Fibroblast of skin of back (primary cell): Measurements from ENCODE around the gene DRGX.

ENCODE experiments used
- DNase-seq: peaks from one replicate; pipeline ENCODE4 v3.0.0-alpha.2; 2013

Gene DRGX

GRCh38 chr10:49361178-49361554 lies 34.7 kb downstream of the DRGX start:
- DNase-seq, result no peak

- peak; percentile 68 for DNase-seq
These were observed 35.4 kb downstream of the DRGX start for GRCh38 chr10:49360271-49361177.

GRCh38 chr10:49359349-49360270 lies 36.3 kb downstream of the DRGX start:
- DNase-seq, result peak; percentile 64

- DNase-seq, result no peak
These were observed 38.0 kb downstream of the DRGX start for GRCh38 chr10:49357910-49358309.

GRCh38 chr10:49356944-49357343 lies 38.9 kb downstream of the DRGX start:
- no peak for DNase-seq

- DNase-seq, result no peak
These were observed 39.7 kb downstream of the DRGX start for GRCh38 chr10:49356181-49356580.

- no peak for DNase-seq
These were observed 40.7 kb downstream of the DRGX start for GRCh38 chr10:49355221-49355620.

- DNase-seq, result no peak
These were observed 41.3 kb downstream of the DRGX start for GRCh38 chr10:49354593-49354992.

- DNase-seq, result no peak
These were observed 41.9 kb downstream of the DRGX start for GRCh38 chr10:49353895-49354566.

GRCh38 chr10:49353026-49353894 lies 42.6 kb downstream of the DRGX start:
- DNase-seq, result no peak

GRCh38 chr10:49352323-49352722 lies 43.6 kb downstream of the DRGX start:
- DNase-seq, result no peak

- DNase-seq, result no peak
These were observed 44.2 kb downstream of the DRGX start for GRCh38 chr10:49351669-49352068.

- DNase-seq, result no peak
These were observed 44.9 kb downstream of the DRGX start for GRCh38 chr10:49350846-49351532.

- no peak for DNase-seq
These were observed 45.8 kb downstream of the DRGX start for GRCh38 chr10:49350138-49350537.

- no peak for DNase-seq
These were observed 46.5 kb downstream of the DRGX start for GRCh38 chr10:49349390-49349789.

- no peak for DNase-seq
These were observed 47.3 kb downstream of the DRGX start for GRCh38 chr10:49348593-49348992.

- no peak for DNase-seq
These were observed 48.1 kb downstream of the DRGX start for GRCh38 chr10:49347827-49348226.

- DNase-seq, result no peak
These were observed 48.5 kb downstream of the DRGX start for GRCh38 chr10:49347342-49347741.

GRCh38 chr10:49344840-49345239 lies 51.0 kb downstream of the DRGX start:
- DNase-seq, result no peak

- DNase-seq, result no peak
These were observed 57.3 kb downstream of the DRGX start for GRCh38 chr10:49338604-49339003.

- DNase-seq, result no peak
These were observed 60.4 kb downstream of the DRGX start for GRCh38 chr10:49335364-49335972.
